Muscle layer of colon (tissue), 2 donors: ENCODE results near the gene CEP104.

Source experiments
- H3K27ac ChIP-seq: one replicate; pipeline ENCODE4 v1.7.0; 2013; ENCODE audit warnings: low read depth, mild to moderate bottlenecking, low read length, moderate library complexity
- H3K27me3 ChIP-seq, 2 donors: one replicate each; pipeline ENCODE4 v1.7.0; 2013; ENCODE audit warnings: low read length in 2 of 2, mild to moderate bottlenecking in 2 of 2; ENCODE audit not compliant: insufficient read depth in 2 of 2, control insufficient read depth in 1 of 2
- H3K36me3 ChIP-seq: one replicate; pipeline ENCODE4 v1.7.0; 2013; ENCODE audit warnings: mild to moderate bottlenecking, low read length; ENCODE audit not compliant: insufficient read depth
- H3K4me1 ChIP-seq: one replicate; pipeline ENCODE4 v1.7.0; 2013; ENCODE audit warnings: mild to moderate bottlenecking, low read length; ENCODE audit not compliant: insufficient read depth
- H3K4me3 ChIP-seq, 2 donors: one replicate each; pipeline ENCODE4 v1.7.0; 2013; ENCODE audit warnings: low read length in 2 of 2, low read depth in 1 of 2, mild to moderate bottlenecking in 1 of 2, moderate library complexity in 1 of 2
- H3K9ac ChIP-seq: one replicate; pipeline ENCODE4 v1.7.0; 2013; ENCODE audit warnings: low read length
- H3K9me3 ChIP-seq: one replicate; pipeline ENCODE4 v1.7.0; 2013; ENCODE audit warnings: mild to moderate bottlenecking, low read length
- donor health status: abdominal sarcoma.
- donor health status: Adenocarcinoma of cecum.

CEP104 gene

DNA sequence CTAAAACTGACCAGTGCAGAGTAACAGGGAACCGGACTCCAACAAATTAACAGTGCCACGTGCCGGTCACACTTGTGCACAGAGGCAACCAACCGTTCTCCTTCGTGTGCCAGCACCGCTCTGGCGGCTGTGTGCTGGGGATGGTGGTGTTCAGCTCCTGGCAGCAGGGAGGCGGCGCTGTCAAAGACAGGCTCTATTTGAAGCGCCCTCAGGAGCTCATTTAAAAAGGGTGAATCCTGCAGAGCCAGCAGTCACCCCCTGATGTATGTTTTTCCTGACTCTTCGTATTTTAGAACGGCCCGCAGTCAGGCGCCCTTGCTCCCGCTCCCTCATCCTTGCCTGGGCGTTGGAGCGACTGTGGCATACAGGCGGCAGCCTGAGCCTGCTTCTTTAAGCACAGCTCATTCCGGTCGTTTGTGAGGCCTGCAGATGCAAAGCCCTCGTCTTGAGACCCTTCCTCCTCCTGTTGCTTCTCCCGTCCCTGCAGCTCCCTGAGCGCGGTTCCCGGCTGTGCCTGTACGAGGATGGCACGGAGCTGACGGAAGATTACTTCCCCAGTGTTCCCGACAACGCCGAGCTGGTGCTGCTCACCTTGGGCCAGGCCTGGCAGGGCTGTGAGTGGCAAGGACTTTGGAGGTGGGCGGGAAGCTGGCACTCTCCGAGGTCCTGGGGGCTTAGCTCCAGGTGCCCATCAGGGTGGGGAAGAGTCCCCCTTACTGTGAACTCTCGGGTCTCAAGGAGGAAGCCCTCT is 1.4 kb upstream of the CEP104 start:
- Histone ChIP-seq H3K9me3 (no peaks in the 10 kb centered on the region), H3K27ac (no peak overlapping the region), H3K4me1 (peaks cover 13% of the 10 kb centered on the region), H3K36me3 (no peaks in the 10 kb centered on the region), H3K9ac (no peak overlapping the region), H3K4me3 (peak overlapping the region in 1 of 2 donors; percentile 91), H3K27me3 (no peaks in the 10 kb centered on the region)

DNA sequence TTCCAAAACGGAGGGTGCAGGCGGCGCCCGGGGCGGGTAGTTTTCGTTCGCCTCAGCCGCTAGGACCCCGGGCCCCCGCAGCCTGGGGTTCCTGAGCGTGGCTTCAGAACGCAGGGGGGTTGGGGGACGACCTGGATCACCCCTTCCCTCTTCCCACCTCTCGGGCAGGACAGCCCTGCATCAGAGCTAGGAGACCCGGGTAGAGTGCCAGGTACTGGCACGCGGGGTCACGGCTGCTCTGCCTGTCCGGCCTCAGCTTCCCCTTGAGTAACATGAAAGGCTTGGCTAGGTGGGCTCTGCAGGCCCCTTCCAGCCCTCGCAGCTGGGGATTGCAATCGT is 749 bp upstream of the CEP104 start:
- H3K27me3 ChIP-seq, result no peaks in the 10 kb centered on the region
- no peaks in the 10 kb centered on the region for H3K36me3 ChIP-seq
- peak overlapping the region; percentile 59 for H3K9ac ChIP-seq
- H3K27ac ChIP-seq, result peak overlapping the region; percentile 59
- peaks cover 13% of the 10 kb centered on the region for H3K4me1 ChIP-seq
- H3K4me3 ChIP-seq, result peak overlapping the region; percentile 63 to 91
- no peaks in the 10 kb centered on the region for H3K9me3 ChIP-seq

DNA sequence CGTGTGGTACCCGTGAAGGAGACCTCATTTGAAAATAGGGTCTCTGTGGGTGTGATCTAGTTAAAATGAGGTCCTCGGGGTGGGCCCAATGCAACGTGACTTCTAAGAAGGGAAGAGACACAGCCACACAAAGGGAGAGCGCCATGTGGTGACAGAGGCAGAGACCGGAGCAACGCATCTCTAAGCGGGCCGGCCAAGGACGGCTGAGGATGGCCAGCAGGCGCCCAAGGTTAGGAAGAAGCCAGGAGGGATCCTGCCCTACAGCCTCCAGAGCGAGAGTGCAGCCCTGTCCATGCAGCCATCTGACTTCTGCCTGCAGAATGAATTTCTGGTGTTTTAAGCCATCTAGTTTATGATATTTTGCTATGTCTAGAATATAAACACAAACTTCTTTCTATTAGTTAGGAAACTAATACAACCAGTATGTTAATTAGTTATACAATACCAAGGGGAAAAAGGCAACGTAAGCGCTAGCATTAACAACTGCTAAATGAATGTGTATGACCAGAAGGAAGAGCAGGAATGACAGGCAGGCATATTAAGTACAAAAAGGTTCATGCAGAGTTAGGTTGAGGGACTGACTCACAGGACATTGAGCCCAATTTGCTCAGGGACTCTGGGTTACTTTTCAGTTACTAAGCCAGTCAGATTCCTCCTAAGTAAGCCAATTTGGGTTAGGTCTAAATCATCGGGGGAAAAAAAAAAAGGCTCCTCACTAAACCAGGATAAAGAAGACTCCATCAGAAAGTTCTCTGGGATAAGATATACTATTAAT is 4.1 kb downstream of the CEP104 start:
- no peak overlapping the region for H3K4me3 ChIP-seq
- H3K27ac ChIP-seq, result no peak overlapping the region
- H3K36me3 ChIP-seq, result peaks cover 32% of the 10 kb centered on the region
- H3K27me3 ChIP-seq, result no peaks in the 10 kb centered on the region
- no peak overlapping the region for H3K9ac ChIP-seq
- no peaks in the 10 kb centered on the region for H3K9me3 ChIP-seq
- peaks cover 13% of the 10 kb centered on the region for H3K4me1 ChIP-seq

DNA sequence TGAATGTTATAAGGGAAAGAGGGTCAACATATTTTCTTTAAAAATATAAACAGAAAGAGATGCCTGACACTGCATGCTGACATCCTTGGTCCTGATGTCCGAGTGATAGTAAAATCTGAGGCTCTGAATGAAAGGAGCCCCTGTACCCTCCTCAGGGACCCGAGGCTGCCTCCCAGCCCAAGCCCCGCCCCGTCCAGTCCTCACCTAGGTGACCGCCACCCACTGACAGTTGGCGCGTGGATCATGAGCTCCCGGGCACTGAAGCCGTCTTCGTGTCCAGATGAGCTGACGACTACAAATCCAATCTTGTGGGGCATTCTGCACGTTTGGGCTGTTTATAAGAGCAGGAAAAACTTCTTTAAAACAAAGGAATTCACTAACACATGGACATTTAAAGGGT is 4.9 kb downstream of the CEP104 start:
- Histone ChIP-seq H3K27me3 (no peaks in the 10 kb centered on the region), H3K9me3 (no peaks in the 10 kb centered on the region), H3K4me1 (peaks cover 13% of the 10 kb centered on the region), H3K4me3 (no peak overlapping the region), H3K36me3 (peaks cover 40% of the 10 kb centered on the region), H3K9ac (no peak overlapping the region), H3K27ac (no peak overlapping the region)

DNA sequence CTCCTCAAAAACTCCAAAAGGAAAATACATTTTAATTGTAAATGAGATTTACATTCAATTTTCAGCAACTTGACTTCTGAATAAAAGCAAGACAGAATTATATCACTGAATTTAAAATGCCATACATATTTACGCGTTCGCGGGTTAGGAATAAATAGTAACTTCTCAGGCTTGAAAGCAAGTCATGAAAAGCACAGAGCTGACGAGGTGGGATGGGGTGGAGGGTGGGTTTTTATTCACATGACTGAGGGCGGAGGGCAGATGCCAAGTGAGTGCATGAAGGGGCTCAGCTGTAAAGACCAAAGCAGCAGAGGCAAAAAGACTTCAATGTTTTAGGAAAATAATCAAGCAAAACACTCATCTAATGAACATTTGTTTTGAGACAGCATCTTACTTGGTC is 5.7 kb downstream of the CEP104 start:
- H3K9me3 ChIP-seq, result no peaks in the 10 kb centered on the region
- H3K9ac ChIP-seq, result no peak overlapping the region
- H3K4me3 ChIP-seq, result no peak overlapping the region
- H3K4me1 ChIP-seq, result peaks cover 12% of the 10 kb centered on the region
- H3K36me3 ChIP-seq, result peaks cover 42% of the 10 kb centered on the region
- H3K27me3 ChIP-seq, result no peaks in the 10 kb centered on the region
- no peak overlapping the region for H3K27ac ChIP-seq

DNA sequence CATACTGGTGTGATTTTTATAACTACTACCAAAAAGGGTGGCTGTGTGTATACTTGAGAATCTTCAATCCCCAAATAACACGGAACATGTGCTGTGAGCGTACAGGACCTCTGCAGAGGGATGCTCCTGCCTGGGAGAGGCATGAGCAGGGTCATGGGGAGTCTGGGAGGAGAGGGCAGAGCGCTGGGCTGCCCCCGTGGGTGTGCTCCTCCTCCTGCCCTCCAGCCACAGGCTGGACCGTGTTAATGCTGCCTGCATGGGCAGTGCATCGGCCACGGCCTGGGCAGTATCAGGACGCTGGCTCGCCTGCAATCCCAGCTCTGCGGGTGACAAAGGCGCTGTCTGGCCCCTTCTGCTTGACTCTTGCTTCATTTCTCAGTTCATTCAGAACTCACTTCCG is 6.2 kb downstream of the CEP104 start:
- no peaks in the 10 kb centered on the region for H3K9me3 ChIP-seq
- peaks cover 42% of the 10 kb centered on the region for H3K36me3 ChIP-seq
- no peak overlapping the region for H3K27ac ChIP-seq
- no peak overlapping the region for H3K9ac ChIP-seq
- H3K4me1 ChIP-seq, result peaks cover 8% of the 10 kb centered on the region
- no peaks in the 10 kb centered on the region for H3K27me3 ChIP-seq
- no peak overlapping the region for H3K4me3 ChIP-seq

DNA sequence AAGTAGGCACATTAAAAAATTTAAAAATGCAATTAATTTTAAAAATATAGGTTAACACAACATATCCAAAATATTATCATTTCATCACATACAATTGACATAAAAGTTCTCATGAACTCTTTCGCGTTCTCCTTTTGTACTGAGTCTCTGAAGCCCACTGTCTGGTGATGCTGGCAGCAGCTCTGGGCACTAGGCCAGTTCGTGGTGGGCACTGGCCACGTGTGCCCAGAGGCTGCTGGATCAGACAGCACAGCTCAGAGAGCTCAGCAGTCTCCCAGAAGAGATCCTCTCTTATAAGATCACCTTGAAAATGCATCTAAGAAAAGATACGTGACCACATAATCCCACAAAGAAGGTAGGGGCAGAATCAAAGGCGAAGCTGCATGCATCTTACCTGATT is 9.9 kb downstream of the CEP104 start:
- H3K4me3 ChIP-seq, result no peak overlapping the region
- H3K27ac ChIP-seq, result no peak overlapping the region
- H3K9ac ChIP-seq, result no peak overlapping the region
- peaks cover 57% of the 10 kb centered on the region for H3K36me3 ChIP-seq
- no peaks in the 10 kb centered on the region for H3K9me3 ChIP-seq
- no peaks in the 10 kb centered on the region for H3K4me1 ChIP-seq
- no peaks in the 10 kb centered on the region for H3K27me3 ChIP-seq

DNA sequence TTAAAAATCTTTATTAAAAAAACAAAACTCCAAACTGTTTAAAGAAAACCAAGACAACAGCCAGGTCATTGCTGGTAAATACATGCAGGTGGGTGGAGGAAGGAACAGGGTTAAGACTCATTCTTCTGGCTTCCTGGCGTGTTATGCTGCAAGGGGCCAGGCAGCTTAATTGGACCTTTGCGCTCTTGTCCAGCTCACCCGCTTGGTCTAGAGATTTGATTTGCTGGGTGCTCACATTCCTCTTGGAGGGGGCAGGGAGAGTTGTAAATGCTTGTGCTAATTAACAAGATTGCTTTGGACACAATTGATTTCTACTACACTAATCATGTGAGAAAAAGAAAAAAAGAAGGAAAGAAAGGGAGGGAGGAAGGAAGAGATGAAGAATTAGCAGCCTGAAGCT is 10.5 kb downstream of the CEP104 start:
- Histone ChIP-seq H3K4me1 (no peaks in the 10 kb centered on the region), H3K27ac (no peak overlapping the region), H3K36me3 (peaks cover 55% of the 10 kb centered on the region), H3K4me3 (no peak overlapping the region), H3K9ac (no peak overlapping the region), H3K27me3 (no peaks in the 10 kb centered on the region), H3K9me3 (no peaks in the 10 kb centered on the region)

DNA sequence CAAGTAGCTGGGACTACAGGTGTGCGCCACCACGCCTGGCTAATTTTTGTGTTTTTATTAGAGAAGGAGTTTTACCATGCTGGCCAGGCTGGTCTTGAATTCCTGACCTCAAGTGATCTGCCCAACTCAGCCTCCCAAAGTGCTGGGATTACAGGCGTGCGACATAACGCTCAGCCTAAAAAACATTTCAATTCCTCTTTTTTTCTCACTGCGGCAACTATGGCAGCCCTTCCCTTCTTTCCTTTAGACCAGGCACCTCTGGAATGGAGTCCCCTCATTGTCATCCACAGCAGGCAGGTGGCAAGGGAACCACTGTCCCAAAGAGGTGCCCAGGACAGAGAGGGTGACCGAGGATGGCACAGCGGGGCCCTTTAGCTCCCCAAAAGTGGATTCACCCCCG is 14.1 kb downstream of the CEP104 start:
- H3K4me1 ChIP-seq, result no peaks in the 10 kb centered on the region
- no peaks in the 10 kb centered on the region for H3K9me3 ChIP-seq
- H3K4me3 ChIP-seq, result no peak overlapping the region
- H3K27me3 ChIP-seq, result no peaks in the 10 kb centered on the region
- H3K36me3 ChIP-seq, result peaks cover 57% of the 10 kb centered on the region
- H3K27ac ChIP-seq, result no peak overlapping the region
- H3K9ac ChIP-seq, result no peak overlapping the region

DNA sequence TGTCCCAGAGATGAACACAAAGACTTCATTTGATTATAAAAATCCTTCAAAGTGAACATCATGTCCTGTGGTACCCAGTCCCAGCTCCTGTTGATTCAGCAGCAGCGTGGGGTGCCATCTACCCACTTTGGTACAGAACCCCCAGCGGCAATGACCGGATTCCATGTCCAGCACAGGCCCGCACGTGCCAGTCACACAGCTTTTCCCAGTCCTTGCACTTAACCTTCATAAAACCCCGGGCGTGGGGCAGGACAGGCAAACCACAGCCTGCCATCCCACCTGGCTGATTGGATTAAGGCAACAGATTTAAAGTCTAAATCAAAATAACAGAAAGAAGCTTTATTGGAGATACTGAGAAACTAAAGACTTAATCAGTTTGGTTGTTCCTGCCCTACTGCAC is 15.5 kb downstream of the CEP104 start:
- H3K27me3 ChIP-seq, result no peaks in the 10 kb centered on the region
- H3K4me1 ChIP-seq, result no peaks in the 10 kb centered on the region
- no peak overlapping the region for H3K27ac ChIP-seq
- no peak overlapping the region for H3K4me3 ChIP-seq
- H3K36me3 ChIP-seq, result peaks cover 60% of the 10 kb centered on the region
- no peak overlapping the region for H3K9ac ChIP-seq
- peaks cover 8% of the 10 kb centered on the region for H3K9me3 ChIP-seq

DNA sequence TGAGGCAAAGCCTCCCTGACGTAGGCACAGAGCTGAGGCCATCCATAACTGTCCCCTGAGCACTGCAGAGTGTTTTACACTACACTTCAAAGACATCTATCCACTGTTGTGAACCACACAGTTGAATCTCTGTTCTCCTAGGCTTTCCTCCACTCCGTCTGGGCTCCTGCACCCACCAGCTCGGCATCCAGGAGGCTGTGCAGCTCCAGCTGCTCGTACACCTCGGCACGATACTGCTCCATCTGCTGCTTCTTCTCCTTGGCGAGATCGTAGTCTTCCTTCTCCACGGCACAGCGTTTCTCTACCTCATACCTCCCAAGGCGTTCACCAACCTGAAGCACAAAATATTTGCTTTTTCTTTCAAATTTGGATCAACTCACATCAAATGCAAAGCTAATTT is 18.2 kb downstream of the CEP104 start:
- H3K4me1 ChIP-seq, result no peaks in the 10 kb centered on the region
- H3K36me3 ChIP-seq, result peaks cover 64% of the 10 kb centered on the region
- no peak overlapping the region for H3K4me3 ChIP-seq
- H3K9ac ChIP-seq, result no peak overlapping the region
- H3K27me3 ChIP-seq, result no peaks in the 10 kb centered on the region
- peaks cover 8% of the 10 kb centered on the region for H3K9me3 ChIP-seq
- H3K27ac ChIP-seq, result no peak overlapping the region

DNA sequence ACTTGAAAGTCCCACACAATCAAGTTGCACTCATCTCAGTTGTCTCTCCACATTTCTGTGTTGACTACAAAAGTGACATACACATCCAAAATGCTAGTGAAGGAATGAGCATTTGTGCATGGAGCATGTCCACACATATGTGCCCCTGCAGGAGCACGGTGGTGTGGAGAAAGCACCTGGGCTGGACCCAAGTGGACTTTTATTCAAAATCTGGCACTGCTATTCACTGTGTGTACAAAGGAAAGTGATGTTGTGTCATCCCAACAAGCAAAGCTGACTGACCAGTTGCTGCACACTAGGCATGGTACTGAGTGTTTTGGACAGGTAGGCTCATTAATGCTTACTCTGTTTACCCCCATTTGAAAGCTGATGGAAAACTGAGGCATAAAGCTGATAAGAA is 19.3 kb downstream of the CEP104 start:
- no peak overlapping the region for H3K4me3 ChIP-seq
- no peaks in the 10 kb centered on the region for H3K27me3 ChIP-seq
- peaks cover 8% of the 10 kb centered on the region for H3K9me3 ChIP-seq
- H3K27ac ChIP-seq, result no peak overlapping the region
- H3K4me1 ChIP-seq, result no peaks in the 10 kb centered on the region
- H3K9ac ChIP-seq, result no peak overlapping the region
- peaks cover 59% of the 10 kb centered on the region for H3K36me3 ChIP-seq
